Measurements from ENCODE around the gene SOWAHC.
"Not testable (repeated sequence)": the region's sequence is repeated elsewhere in the genome, so short reads cannot be mapped to it uniquely, and the experiment has no call there.

Gene SOWAHC

DNA sequence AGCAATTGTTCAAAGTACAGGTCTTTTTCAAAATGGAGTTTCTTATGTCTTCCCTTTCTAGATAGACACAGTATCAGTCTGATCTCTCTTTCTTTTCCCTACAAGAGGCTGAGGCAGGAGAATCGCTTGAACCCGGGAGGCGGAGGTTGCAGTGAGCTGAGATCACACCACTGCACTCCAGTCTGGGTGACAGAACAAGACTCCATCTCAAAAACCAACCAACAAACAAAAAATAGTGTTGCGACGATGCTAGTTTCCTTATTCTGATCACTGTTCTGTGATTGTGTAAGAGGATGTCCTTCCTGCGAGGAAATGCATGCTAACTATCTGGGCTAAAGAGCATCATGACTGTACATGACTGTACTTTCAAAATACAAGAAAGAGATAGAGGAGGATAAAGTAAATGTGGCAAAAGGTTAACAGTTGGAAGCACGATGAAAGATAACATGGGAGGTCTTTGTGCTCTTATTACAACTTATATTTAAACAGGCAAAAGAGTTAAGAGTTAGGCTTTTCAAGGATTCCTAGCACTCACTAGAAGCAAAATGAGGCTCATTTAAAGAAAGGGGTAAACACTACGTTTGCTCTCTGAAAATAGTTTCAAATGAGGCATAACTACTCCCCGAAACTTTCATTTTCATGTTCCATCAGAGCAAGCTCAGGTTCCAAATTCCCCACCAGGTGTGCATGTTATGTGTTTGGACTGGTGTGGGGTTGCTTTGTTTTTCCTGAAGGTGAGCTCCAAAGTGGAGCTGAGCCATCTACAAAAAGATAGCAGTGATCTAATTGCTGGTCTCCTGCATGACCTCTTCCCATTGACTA is 23.8 kb downstream of the SOWAHC start:
- DNase-seq = no peak
- H3K36me3 ChIP-seq = no peaks in the 10 kb centered on the region

DNA sequence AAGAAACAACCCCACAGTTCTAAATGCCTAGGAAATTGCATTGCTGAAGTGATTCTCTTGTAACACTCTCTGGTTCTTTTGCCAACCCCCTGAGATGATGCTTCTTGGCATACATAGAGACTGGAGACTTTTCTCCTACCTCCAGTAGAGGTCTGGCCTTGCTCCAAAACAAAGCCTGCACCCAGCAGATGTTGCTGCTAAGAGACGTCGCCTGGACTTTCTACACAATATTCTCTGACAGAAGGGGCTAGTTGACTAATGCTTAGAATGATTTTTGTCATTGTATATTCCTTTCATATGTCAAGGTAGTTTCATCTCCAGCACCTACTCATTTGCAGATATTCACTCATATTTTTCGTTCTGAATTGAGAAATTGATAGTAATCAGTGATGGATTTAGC is 24.6 kb downstream of the SOWAHC start:
- no peaks in the 10 kb centered on the region for H3K9me3 ChIP-seq
- DNase-seq = no peak
- H3K36me3 ChIP-seq = no peaks in the 10 kb centered on the region
- no peak overlapping the region for H3K4me3 ChIP-seq (ENCODE audit: low read depth, low read length)
- TF ChIP-seq, protein P1, sequence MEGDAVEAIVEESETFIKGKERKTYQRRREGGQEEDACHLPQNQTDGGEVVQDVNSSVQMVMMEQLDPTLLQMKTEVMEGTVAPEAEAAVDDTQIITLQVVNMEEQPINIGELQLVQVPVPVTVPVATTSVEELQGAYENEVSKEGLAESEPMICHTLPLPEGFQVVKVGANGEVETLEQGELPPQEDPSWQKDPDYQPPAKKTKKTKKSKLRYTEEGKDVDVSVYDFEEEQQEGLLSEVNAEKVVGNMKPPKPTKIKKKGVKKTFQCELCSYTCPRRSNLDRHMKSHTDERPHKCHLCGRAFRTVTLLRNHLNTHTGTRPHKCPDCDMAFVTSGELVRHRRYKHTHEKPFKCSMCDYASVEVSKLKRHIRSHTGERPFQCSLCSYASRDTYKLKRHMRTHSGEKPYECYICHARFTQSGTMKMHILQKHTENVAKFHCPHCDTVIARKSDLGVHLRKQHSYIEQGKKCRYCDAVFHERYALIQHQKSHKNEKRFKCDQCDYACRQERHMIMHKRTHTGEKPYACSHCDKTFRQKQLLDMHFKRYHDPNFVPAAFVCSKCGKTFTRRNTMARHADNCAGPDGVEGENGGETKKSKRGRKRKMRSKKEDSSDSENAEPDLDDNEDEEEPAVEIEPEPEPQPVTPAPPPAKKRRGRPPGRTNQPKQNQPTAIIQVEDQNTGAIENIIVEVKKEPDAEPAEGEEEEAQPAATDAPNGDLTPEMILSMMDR (IDR thresholded peaks at IDR 0.05; ENCODE audit: low read depth, low read length) = no peak
- H3K4me1 ChIP-seq = no peaks in the 10 kb centered on the region
- H3K27me3 ChIP-seq = no peaks in the 10 kb centered on the region

More for the DNA sequence above, 23.8 kb downstream of the SOWAHC start:
- H3K4me3 ChIP-seq (ENCODE audit: low read depth, low read length) = no peak overlapping the region
- H3K9me3 ChIP-seq = no peaks in the 10 kb centered on the region
- H3K27me3 ChIP-seq = no peaks in the 10 kb centered on the region
- TF ChIP-seq, protein P1 (IDR thresholded peaks at IDR 0.05; ENCODE audit: low read depth, low read length) = no peak
- H3K4me1 ChIP-seq = no peaks in the 10 kb centered on the region

DNA sequence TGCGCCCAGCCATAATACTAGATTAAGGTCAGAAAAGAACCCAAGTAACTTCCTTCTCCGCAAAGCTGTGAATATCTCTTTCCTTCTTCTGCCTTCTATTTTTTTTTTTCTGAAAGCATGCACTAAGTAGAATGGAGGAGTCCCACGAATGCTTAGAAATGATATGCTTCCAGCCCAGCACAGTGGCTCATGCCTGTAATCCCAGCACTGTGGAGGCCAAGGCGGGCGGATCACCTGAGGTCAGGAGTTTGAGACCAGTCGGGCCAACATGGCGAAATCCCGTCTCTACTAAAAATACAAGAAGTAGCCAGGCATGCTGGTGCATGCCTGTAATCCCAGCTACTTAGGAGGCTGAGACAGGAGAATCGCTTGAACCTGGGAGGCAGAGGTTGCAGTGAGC is 25.8 kb downstream of the SOWAHC start:
- not testable (repeated sequence) for H3K4me3 ChIP-seq (ENCODE audit: low read depth, low read length)

DNA sequence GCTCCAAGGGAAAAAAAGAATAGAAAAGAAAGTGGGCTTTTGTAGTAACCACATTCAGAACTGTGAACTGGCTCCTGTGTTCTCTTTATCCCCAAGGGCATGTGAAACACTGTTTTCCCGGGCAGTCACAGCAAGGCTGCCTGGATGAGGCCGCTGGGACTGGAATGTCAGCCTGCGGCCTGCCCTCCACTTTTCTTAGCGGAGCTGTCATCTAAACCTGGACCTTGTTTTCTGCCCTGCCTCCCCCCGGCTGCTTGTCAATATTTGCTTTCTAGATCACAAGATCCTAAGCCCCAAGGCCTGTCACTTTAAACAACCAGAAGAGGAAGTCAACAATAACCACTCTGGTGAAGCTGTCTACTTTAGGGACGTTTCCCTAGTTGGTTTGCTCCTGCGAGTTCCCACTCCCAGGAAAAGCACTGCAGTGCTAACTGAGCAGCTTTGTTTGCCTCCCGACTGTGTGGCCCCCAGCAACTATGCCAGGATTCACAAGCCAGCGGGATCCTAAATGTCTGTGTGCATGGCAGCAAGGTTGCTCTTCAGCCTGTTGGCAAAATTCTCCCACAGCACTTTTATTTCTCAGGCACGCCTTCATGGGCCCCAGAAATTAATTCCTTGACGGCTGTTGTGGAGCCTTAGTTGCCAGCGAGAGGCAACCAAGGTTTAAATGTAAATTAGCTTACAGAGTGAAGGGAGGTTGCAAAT is 30.6 kb downstream of the SOWAHC start:
- Histone ChIP-seq H3K4me3 (ENCODE audit: low read depth, low read length) (no peak overlapping the region), H3K36me3 (no peaks in the 10 kb centered on the region), H3K4me1 (no peaks in the 10 kb centered on the region), H3K27me3 (no peaks in the 10 kb centered on the region), H3K9me3 (no peaks in the 10 kb centered on the region)
- DNase-seq = no peak
- TF ChIP-seq, protein P1 (IDR thresholded peaks at IDR 0.05; ENCODE audit: low read depth, low read length) = no peak

More for the DNA sequence above, 25.8 kb downstream of the SOWAHC start:
- H3K4me1 ChIP-seq, DNase-seq, H3K36me3 ChIP-seq, H3K9me3 ChIP-seq, H3K27me3 ChIP-seq: not testable (repeated sequence)

DNA sequence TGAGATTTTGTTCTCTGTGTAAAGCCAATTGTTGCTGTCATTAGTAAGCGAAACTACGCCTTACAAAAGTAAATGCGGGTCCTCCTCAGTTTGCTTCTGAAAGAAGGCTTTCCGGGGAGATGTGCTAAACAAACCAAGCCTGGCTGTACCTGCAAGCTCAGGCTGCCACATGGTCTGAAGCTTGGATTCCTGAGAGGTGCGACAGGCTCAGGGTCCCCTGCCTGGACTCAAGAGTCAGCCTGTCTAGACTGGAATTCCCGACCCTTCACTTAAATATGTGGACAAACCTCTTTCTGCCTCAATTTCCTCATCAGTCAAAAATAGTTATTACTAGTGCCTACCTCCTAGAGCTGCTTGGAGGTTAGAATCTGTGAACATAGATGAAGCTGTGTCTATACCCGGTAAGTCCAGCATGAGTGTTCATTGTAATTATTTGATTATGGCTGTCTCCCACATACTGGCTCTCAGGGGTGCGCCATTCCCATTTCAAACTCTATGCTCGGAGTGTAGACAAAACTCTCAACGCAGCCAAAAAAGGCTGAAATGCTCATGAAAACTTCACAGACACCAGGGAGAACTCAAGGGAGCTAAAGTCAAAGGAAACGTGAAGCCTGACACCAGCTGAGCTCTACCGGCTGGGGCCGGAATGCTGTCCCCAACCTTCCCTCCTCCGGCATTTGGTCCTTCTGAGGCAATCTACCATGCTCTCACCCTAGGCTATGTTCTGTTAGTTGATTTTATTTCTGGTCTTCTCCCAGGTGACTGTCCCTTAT is 31.4 kb downstream of the SOWAHC start:
- no peaks in the 10 kb centered on the region for H3K9me3 ChIP-seq
- H3K36me3 ChIP-seq = no peaks in the 10 kb centered on the region
- TF ChIP-seq, protein P1 (IDR thresholded peaks at IDR 0.05; ENCODE audit: low read depth, low read length) = no peak
- H3K27me3 ChIP-seq = no peaks in the 10 kb centered on the region
- no peak for DNase-seq
- H3K4me1 ChIP-seq = no peaks in the 10 kb centered on the region
- no peak overlapping the region for H3K4me3 ChIP-seq (ENCODE audit: low read depth, low read length)

DNA sequence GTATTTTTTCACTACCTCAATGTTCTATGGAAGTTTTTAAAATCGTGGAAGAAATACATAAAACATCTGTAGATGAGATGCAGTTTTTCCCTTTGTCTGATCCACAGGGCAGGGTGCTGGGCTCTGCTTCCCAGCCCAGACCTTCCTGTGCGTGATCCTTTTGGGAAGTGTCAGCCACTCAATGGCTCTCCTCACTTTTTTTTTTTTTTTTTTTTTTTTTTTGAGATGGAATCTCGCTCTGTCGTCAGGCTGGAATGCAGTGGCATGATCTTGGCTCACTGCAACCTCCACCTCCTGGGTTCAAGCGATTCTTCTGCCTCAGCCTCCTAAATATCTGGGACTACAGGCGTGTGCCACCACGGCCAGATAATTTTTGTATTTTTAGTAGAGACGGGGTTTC is 32.8 kb downstream of the SOWAHC start:
- H3K27me3 ChIP-seq = no peaks in the 10 kb centered on the region
- no peaks in the 10 kb centered on the region for H3K9me3 ChIP-seq
- H3K4me1 ChIP-seq = no peaks in the 10 kb centered on the region
- TF ChIP-seq, protein P1 (IDR thresholded peaks at IDR 0.05; ENCODE audit: low read depth, low read length) = no peak
- DNase-seq = no peak
- no peak overlapping the region for H3K4me3 ChIP-seq (ENCODE audit: low read depth, low read length)
- no peaks in the 10 kb centered on the region for H3K36me3 ChIP-seq

Measured in BE2C (cell line).